ENCODE data around the gene ERC2.

DNA sequence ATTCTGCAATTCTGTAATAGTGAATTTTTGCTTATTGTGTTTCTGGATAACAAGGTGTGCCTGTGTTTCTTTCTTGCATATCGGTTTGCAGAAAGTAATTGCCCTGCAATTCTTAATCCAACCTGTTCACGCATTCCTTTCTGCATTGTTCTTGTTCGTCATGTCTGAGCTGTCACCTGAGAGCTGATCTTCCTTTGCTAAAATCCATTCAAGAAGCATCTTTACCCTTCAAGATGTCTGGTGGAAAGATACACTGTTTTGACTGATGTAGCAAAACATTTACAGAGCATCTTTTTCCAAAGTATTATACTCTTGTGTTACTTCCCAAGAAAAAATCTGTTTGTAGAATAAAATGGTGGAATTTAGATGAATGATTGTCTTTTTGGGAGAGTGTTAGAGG is 822.1 kb downstream of the ERC2 start:
- TF ChIP-seq, protein P1, sequence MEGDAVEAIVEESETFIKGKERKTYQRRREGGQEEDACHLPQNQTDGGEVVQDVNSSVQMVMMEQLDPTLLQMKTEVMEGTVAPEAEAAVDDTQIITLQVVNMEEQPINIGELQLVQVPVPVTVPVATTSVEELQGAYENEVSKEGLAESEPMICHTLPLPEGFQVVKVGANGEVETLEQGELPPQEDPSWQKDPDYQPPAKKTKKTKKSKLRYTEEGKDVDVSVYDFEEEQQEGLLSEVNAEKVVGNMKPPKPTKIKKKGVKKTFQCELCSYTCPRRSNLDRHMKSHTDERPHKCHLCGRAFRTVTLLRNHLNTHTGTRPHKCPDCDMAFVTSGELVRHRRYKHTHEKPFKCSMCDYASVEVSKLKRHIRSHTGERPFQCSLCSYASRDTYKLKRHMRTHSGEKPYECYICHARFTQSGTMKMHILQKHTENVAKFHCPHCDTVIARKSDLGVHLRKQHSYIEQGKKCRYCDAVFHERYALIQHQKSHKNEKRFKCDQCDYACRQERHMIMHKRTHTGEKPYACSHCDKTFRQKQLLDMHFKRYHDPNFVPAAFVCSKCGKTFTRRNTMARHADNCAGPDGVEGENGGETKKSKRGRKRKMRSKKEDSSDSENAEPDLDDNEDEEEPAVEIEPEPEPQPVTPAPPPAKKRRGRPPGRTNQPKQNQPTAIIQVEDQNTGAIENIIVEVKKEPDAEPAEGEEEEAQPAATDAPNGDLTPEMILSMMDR (conservative IDR thresholded peaks at IDR 0.05 in 1 of 2, IDR thresholded peaks at IDR 0.05 in 1 of 2; ENCODE audit: low read depth in 1 of 2, low read length in 2 of 2) = no peak
- TF ChIP-seq EZH2 (IDR thresholded peaks at IDR 0.05; ENCODE audit: low read length, missing control alignments) = no peak

Data from fibroblast of lung (primary cell).